WTC11 (cell line): ENCODE data around the gene TRAPPC14.

Source experiments
- ATF3 ChIP-seq: sonication (generic); formaldehyde crosslinking; conservative IDR thresholded peaks from 2 replicates; pipeline ENCODE4 v1.8.1; 2022; ENCODE audit warnings: mild to moderate bottlenecking, missing genetic modification reagents
- CREB1 ChIP-seq: sonication (generic); formaldehyde crosslinking; IDR thresholded peaks from 2 replicates; pipeline ENCODE4 v1.8.0; 2023; ENCODE audit warnings: mild to moderate bottlenecking, missing genetic modification reagents
- CTCF ChIP-seq: fragments of 200-600 bp; IDR thresholded peaks from 2 replicates; pipeline ENCODE4 v1.8.0; 2022; ENCODE audit warnings: antibody characterized with exemption
- MAX ChIP-seq: sonication (generic); formaldehyde crosslinking; IDR thresholded peaks from 2 replicates; pipeline ENCODE4 v1.8.0; 2022; ENCODE audit warnings: mild to moderate bottlenecking, missing genetic modification reagents
- MYBL2 ChIP-seq: sonication (generic); formaldehyde crosslinking; IDR thresholded peaks from 2 replicates; pipeline ENCODE4 v1.8.1; 2023; ENCODE audit warnings: mild to moderate bottlenecking, moderate library complexity, missing genetic modification reagents
- NFYB ChIP-seq: sonication (generic); formaldehyde crosslinking; conservative IDR thresholded peaks from 2 replicates; pipeline ENCODE4 v1.8.0; 2022; ENCODE audit warnings: low read depth, missing genetic modification reagents
- PRRX2 ChIP-seq: fragments of 250-450 bp; sonication (Bioruptor Pico); IDR thresholded peaks from 2 replicates; pipeline ENCODE4 v1.8.0; 2021; ENCODE audit warnings: mild to moderate bottlenecking
- SMAD4 ChIP-seq: sonication (generic); formaldehyde crosslinking; IDR thresholded peaks from 2 replicates; pipeline ENCODE4 v1.8.0; 2022; ENCODE audit warnings: mild to moderate bottlenecking, missing genetic modification reagents
- ZBTB43 ChIP-seq: sonication (generic); formaldehyde crosslinking; IDR thresholded peaks from 2 replicates; pipeline ENCODE4 v1.8.1; 2023; ENCODE audit warnings: mild to moderate bottlenecking, missing genetic modification reagents
- ZNF232 ChIP-seq: sonication (generic); formaldehyde crosslinking; IDR thresholded peaks from 2 replicates; pipeline ENCODE4 v1.8.0; 2022; ENCODE audit warnings: mild to moderate bottlenecking, missing genetic modification reagents
- ZNF263 ChIP-seq: sonication (generic); formaldehyde crosslinking; IDR thresholded peaks from 2 replicates; pipeline ENCODE4 v1.8.1; 2022; ENCODE audit warnings: low read depth, mild to moderate bottlenecking, moderate library complexity, missing genetic modification reagents
- ZNF281 ChIP-seq: sonication (generic); formaldehyde crosslinking; IDR thresholded peaks from 2 replicates; pipeline ENCODE4 v1.8.0; 2023; ENCODE audit warnings: mild to moderate bottlenecking, missing genetic modification reagents
- ZNF423 ChIP-seq: fragments of 250-450 bp; sonication (Bioruptor Pico); IDR thresholded peaks from 2 replicates; pipeline ENCODE4 v2.1.2; 2022; ENCODE audit warnings: mild to moderate bottlenecking, moderate library complexity

GRCh38 chr7:100132697-100133151 lies 25.8 kb downstream of the TRAPPC14 start:
- TF ChIP-seq ATF3 (CRISPR knock-in tag) (no peak), CTCF (peak; percentile 80), ZNF423 (CRISPR knock-in tag) (no peak), MYBL2 (CRISPR knock-in tag) (no peak), ZBTB43 (CRISPR knock-in tag) (no peak), MAX (CRISPR knock-in tag) (no peak), ZNF263 (CRISPR knock-in tag) (no peak), ZNF281 (CRISPR knock-in tag) (no peak), SMAD4 (CRISPR knock-in tag) (no peak), ZNF232 (CRISPR knock-in tag) (no peak), NFYB (no peak), PRRX2 (CRISPR knock-in tag) (no peak), CREB1 (CRISPR knock-in tag) (no peak)
